Measurements from ENCODE around the gene MROH7.
"Not testable (repeated sequence)": the region's sequence is repeated elsewhere in the genome, so short reads cannot be mapped to it uniquely, and the experiment has no call there.

Gene MROH7

GRCh38 chr1:54610048-54610447 lies 31.5 kb upstream of the MROH7 start:
- no peak for DNase-seq (ENCODE audit: low read depth)

DNA sequence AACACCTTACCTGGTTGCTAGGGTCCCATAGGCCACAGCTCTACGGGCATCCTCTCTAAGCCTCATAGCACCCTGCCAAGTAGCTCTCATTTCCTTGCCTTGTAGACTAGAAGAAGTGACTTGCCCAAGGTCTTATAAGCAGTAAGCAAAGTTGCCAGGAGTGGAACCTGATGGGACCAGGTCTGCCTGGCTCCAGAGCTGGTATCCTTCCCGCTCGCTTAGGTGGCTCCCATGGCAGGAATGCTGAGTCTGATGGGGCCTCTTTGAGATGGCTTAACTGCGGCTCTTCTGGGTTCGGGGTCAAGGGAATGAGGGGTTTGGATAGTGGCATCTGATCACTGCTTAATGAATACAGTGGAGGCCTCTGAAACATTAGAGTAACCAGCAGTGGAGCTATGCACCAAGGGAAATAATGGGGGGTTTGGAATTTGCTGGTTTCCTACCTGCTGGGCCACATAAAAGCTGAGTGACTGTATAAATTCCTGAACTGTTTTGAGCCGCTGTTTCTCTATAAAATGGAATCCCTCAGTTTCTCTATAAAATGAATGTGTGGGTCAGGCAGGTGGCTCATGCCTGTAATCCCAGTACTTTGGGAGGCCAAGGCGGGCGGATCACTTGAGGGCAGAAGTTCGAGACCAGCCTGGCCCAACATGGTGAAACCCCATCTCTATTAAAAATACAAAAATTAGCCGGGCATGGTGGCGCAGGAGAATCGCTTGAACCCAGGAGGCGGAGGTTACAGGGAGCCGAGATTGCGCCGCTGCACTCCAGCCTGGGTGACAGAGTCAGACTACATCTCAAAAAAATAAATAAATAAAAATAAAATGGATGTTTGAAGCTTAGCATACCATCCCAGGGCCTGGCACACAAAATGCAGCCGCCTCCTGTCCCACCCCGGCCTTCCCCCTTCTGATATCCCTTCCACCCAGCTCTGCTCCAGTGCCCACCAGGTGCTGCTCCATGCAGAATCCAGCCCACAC lies 30.7 kb upstream of the MROH7 start:
- DNase-seq (ENCODE audit: low read depth) = no peak

DNA sequence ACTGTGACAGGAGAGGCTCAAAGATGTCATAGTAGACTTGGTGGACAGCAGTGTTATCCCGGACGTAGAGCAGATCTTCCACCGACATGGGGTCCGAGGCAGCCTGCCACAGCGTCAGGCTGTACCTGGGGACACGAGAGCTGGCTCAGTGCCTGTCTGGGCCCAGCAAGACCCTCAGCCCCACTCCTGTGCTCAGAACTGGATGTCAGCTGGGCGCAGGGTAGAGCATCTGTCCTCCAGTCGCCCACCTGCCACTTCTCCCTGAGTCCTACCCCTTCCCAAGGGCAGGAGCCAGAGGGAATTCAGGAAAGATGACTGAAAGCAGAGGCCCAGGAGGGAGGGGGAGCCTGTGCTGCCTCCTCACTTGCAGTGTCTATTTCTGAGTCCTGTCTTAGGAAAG lies 30.0 kb upstream of the MROH7 start:
- DNase-seq (ENCODE audit: low read depth) = no peak

- DNase-seq (ENCODE audit: low read depth) = no peak
Observed at GRCh38 chr1:54614024-54614423, 27.6 kb upstream of the MROH7 start.

DNA sequence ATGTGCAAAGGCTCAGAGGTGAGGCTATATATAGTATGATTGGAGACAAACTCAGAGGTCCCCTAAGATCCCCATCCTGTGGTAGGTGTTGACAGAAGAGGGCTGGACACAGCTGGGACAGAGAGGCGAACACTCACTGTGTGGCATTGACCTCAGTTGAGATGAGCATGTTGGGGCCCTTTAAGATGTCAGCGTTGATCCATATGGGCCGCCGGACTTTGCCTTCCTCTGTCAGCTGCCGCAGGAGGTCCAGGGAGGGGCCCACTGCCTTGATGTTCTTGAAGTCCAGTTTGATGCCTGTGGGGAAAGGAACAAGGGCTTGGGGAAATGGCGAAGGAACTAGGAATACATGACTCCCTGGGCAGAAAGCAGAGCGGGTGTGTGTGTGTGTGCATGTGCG lies 27.0 kb upstream of the MROH7 start:
- no peak for DNase-seq (ENCODE audit: low read depth)

GRCh38 chr1:54615531-54616279 lies 25.9 kb upstream of the MROH7 start:
- no peak for DNase-seq (ENCODE audit: low read depth)

- no peak for DNase-seq (ENCODE audit: low read depth)
Observed at GRCh38 chr1:54619749-54620148, 21.8 kb upstream of the MROH7 start.

DNA sequence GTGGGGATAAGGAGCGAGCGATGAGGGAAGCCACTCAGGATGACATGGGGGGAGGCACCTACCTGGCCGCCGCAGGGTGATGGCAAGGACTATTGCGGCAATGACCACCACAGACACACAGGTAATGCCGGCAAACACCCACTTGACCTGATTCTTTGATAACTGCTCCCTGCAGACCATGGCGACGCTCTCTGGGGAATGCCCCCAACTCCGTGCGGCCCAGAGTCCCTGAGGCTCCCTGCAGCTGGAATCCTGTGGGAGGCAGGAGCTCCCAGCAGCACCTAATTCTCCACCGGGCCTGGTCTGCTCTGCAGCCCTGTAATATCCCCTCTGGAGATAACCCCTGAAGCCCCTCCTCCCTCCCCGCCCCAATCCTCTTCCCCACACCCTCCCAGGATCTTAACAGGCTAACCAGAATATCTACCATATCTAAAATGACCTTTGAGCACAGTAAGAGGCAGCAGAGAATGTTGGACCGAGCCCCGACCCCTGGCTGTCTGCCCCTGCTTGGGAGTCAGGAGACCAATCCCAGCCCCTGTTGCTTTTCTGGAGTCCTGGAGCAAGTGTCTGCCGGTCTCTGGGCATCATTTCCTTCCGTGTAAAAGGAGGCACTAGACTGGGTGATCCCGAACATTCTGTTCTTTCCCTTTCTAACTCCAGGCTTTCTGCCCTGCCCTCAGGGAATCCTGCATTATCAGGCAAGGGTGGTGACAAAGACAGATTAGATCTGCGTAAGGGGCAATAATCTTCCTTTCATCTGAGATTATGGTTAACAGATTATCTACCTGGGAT lies 18.2 kb upstream of the MROH7 start, which contains the start of gene FAM151A:
Gene FAM151A, minus strand, starts transcription at position 310 of the 792 bp plus-strand sequence. Its CDS starts 130 bp downstream, at position 180.
- DNase-seq (ENCODE audit: low read depth) = no peak

DNA sequence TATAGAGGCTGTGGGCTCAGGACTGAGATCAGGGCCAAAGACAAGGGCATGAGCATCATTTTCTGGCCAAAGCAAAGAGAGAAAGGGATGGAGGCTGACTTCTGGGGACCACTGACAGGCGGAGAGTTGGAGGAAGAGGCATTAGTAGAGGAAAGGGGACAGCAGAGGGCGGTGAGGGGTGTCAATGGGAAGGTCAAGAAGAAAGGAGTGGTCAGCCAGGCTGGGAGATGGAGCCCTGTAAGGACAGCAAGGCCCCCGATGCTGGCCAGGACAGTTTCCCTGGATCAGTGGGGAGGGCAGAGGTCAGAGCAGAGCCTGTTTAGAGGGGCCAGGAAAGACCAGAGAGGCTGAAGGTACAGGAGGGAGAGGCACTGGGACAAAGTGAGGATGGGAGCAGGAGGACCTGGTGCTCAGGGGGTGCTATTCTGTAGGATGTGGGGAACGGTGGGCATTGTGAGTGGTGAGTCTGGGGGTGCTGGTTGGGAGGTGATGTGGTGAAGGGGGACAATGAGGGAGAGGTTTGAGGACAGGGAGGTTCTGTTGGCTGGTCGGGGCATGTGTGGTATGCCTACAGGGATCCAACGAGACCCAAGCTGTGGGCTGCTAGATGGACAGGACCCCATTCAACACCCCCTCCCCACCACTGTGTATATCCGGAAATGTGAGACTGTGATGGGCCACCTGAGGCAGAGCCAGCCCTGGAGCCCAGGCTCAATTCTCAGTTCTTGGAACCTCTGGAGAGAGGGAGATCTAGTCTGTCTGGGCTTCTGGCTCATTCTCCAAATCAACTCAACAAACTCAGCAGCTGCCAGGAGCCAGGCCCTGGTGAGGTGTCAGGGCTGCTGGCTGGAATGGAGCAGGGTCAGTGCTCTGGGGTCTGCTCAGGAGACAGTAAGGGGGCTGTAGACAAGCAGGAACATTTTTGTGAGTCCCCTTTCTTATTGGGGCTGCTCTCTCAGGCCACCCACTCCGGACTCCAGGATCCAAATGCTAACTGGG lies 16.8 kb upstream of the MROH7 start:
- no peak for DNase-seq (ENCODE audit: low read depth)

DNA sequence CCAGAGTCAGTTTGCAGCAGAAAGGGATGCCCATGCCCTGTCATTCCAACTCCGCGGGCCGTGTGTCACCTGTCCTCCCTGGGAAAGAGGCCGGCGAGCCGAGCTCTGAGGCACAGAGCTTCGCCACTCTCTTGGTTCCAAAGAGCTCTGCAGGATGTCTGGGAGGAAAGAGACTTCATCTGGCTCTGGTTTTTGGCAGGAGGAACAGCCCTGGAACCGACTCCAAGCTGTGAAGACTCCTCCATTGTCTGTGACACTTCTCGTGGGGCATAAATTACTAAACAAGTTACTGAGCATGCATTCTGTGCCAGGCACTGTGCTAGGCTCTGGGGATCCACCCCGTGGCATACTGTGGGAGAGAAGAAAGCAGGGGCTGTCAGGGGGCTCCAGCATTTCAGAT lies 14.4 kb upstream of the MROH7 start:
- no peak for DNase-seq (ENCODE audit: low read depth)

DNA sequence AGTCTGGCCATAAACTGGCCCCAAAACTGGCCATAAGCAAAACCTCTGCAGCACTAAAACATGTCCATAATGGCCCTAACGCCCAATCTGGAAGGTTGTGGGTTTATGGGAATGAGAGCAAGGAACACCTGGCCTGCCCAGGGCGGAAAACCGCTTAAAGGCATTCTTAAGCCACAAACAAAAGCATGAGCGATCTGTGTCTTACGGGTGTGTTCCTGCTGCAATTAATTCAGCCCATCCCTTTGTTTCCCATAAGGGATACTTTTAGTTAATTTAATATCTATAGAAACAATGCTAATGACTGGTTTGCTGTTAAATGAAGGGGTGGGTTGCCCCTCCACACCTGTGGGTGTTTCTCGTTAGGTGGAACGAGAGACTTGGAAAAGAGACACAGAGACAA lies 5.8 kb upstream of the MROH7 start:
- not testable (repeated sequence) for DNase-seq (ENCODE audit: low read depth)

GRCh38 chr1:54636461-54637446 lies 4.8 kb upstream of the MROH7 start:
- DNase-seq (ENCODE audit: low read depth) = not testable (repeated sequence)

DNA sequence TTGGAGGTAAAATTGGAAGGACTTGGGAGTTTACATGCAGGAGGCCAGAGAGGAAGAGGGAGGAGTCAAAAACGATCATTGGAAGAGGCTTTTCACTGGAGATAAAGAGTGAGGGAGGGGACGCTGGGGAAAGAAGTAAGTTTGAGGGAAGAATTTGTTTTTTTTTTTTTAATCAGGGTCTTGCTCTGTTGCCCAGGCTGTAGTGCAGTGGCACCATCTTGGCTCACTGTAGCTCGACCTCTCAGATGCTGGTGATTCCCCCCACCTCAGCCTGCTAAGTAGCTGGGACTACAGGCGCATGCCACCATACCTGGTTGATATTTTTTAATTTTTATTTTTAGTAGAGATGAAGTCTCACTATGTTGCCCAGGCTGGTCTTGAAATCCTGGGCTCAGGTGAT lies 1.2 kb upstream of the MROH7 start:
- DNase-seq (ENCODE audit: low read depth) = no peak

GRCh38 chr1:54643736-54644135 lies 2.1 kb downstream of the MROH7 start:
- DNase-seq (ENCODE audit: low read depth) = no peak

- no peak for DNase-seq (ENCODE audit: low read depth)
Observed at GRCh38 chr1:54645806-54646676, 4.5 kb downstream of the MROH7 start.

DNA sequence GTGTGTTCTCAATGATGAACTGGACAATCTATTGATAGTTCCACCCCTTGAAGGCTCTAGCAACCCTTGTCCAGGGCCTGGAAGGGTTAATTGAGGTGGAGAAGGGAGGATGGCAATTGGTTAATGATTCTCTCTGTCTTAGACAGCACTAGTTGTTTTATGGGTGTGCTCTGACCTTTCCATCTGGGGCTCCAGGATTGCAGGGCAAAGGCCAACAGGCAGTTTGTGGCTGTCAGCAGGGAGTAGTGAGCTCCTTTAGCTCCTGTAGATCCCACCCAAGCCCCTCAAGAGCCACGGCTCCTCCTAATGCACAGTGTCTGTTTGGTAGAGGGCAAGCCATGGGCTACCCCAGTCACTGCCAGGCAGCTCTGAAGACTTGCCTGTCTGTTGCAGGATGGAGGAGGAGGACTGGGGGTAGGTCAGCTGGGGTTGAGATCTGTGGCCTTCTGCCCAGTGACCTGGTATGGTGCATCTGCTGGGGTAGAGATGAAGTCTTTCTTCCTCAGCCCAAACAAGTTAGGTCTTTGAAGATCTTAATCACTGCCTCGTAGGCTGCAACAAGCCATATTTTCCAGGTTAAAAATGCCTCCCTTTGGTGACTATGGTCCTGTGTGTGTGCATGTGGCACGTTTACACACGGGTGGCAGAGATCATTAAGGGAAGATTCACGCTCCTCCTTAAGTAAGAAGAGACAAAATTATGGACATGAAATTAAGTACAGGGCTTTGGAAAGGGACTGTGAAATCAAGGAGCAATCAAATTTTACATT lies 7.7 kb downstream of the MROH7 start:
- DNase-seq (ENCODE audit: low read depth) = no peak

GRCh38 chr1:54649921-54650320 lies 8.3 kb downstream of the MROH7 start:
- DNase-seq (ENCODE audit: low read depth) = no peak

DNA sequence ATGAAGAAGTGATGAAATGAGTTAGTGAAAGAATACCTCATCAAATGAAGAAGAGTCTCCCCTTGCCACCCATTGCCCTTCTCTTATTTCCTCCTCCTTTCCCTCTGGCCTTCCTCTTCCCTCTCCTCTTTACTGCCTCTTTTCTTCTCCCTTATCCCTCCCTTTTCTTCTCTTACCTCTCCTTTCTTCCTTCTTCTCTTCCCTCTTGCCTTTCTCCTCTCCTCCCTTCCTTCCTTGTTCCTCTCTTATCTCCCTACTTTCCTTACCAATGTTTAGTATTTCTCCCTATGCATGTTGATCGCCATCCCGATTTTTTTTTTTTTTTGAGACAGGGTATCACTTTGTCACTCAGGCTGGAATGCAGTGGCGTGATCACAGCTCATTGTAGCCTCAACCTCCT lies 8.8 kb downstream of the MROH7 start:
- no peak for DNase-seq (ENCODE audit: low read depth)

Measured in stimulated activated CD8-positive, alpha-beta memory T cell treated with anti-CD3 and anti-CD28 coated beads, Interleukin-7, amount 100 ng/mL, for 24 hours (primary cell).